ENCODE results near the gene EBF3.

EBF3 gene

DNA sequence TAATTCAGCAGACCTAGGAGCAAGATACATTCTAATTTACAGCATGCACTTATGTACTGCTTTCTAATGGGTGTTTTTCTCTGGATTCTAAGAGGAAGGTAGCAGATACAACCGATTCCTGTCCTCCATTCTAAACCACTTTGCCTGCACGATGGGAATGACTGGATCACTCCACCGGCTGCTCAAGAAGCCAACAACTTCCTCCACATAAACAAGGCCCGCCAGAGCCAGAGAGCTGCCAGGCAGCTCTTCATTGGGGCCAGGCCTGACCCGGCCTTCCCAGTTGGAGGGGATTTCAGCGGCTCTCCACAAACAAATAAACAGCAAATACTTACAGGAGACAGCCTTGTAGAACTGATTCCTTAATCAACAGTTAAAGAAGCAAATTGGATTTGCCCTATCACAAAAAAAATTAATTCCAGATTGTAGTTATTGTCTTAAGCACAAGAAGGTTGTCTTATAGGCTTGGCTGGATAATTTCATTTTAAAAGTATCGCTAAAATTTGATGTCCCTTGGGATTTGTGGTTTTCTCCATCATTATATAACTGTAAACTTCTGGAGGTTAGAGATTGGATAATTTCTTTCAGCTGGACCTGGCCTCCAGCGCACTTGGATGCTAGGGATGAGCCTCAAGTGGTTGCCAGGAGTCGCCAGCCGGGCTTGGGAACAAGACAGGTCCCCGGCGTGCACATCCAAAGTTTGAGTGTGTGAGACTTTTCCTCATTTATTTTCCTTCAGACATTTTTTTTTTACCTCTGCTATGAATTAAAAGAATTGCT lies 20.9 kb downstream of the EBF3 start:
- no peak for DNase-seq

DNA sequence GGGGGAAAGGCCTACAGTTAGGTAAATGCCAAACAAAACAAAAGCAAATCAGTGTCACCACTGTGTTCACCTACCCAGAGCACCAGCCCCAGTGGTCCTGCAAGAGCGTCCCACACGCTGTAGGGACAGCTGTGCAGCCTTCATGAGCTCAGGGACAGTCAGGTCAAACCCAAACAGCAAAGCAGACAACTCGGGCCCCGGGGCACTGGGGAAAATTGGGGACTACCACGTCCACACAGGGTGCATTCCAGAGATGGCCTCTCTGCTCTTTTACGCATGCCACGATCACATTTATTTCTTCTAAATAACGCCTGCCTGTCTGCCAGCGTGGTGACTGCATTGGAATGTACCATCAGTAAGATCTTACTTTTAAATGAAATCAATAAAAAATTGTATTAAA lies 21.7 kb downstream of the EBF3 start:
- DNase-seq: no peak

DNA sequence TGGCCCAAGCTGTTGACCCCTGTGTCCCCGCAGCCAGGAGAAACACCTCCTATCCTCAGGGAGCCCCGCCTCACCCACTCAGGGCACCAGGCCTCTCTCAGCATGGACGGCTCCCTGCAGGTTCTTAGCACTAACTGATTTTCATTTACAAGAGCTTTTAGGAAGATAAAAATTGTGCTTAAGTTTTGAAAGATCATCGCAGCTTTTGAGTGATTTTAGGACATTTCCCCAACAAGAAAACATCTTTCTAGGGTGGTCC lies 22.1 kb downstream of the EBF3 start:
- no peak for DNase-seq

DNA sequence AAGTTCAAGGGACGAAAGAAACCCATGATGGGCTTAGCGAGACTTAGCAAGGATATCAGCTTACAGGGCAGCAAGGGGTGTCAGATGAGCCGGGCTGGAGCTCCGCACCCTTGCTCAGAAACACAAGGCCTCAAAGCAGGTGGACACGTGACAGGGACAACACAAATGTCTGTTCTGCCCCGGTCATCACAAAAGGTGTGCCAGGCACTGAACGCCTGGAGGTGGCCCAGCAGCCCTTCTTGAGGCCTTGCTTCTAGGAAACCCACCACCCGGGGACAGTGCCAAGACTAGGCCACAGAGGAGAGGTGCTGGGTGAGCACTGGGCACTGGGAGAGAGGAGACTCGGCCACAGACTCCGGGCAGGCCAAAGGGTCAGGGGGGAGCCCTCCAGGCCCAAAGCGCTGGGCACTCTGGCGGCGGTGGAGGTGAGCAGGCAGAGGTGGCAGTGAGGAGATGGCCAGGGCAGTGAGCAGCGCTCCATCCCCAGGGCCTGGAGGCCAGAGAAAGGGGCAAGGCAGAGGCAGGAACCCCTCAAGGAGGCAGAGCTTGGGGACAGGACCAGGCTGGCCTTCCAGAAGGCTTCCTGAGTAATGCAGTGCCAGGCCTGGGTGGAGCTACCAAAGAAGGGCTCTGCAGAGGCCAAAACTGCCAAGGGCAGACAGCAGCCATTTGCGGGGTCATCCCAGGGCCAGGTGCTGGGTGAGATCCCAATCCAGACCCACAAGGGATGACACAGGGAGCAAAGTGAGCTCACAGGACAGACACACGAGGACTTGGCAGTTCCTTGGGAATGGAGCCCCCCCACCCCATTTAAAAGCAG lies 22.7 kb downstream of the EBF3 start:
- no peak for DNase-seq

DNA sequence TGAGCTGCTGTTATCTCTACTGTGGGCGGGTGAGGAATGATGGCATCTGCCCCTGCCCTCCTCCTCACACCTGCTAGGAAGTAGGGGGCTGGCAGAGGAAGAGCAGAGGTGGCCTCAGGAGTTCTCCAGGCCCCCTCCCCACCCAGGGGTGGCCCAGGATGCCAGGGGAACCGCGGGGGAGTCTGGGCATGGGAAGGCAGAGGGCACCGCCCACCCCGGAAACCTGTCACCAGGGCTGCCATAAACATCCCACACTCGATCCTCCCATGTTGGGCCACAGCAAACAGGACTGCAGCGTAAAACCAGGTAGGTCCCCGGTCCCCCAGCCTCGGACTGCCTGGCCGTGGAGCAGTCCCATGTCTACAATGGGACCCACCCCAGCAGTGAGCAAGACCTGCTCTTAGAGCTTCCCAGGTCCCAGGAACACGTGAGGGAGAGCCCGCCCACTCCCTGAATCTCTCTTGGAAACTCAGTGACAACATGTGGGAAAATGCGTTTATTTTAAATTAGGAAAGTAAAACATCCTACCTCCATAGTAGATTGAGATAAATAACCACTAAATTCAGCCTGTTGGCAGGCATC lies 23.4 kb downstream of the EBF3 start:
- DNase-seq: no peak

DNA sequence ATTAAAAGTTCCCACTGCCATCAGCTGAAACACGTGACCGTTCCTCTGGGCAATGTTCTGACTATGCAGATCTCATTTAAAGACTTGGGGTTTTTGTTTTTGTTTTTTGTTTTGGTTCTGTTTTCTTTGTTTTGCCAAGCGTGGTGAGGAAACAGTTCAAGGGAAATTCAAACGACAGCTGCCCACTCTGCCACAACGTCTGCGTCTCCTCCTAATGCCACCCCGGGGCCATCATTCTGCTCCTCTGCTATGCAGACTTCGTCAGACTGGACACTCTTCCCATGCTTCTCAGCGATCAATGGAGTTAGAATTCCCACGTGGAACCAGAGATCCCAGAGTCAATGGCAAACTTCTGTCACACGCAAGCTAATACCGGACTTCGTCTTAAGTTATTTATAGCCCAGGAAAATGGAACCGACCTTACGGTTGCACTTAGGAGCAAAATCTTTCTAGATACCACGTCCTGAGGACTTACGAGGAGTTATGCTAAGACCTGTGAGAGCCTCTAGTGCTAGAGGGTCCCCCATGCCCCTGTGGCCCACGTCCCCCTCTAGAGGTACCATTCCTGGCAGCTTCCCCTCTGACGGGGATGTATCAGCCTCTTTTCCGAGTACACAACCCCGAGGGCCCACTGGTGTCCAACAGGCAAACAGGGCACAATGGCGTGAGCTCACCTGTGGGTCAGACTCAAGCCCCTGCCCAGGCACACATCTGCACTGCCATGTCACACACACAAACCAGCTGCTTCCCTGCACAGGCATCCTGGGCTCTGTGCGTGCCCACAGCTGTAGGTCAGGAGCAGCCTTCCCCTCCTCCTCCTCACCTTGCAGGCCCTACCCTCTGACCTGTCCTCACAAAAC lies 24.4 kb downstream of the EBF3 start:
- no peak for DNase-seq

DNA sequence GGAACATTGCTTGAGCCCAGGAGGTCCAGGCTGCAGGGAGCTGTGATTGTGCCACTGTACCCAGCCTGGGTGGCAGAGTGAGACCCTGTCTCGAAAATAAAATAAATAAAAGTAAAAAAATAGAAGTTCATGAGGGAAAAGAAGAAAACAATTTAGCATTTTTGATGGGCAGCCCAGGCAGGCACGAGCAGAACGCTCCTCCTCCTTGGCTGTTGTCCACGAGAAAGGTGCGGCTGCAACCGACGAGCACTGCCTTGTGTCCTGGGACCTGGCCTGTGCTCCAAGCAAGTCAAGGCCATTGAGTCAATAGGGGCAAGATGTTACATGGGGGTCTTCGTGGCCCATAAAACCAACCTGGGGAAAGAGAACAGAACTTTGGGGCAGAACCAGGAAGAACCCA lies 25.6 kb downstream of the EBF3 start:
- no peak for DNase-seq

DNA sequence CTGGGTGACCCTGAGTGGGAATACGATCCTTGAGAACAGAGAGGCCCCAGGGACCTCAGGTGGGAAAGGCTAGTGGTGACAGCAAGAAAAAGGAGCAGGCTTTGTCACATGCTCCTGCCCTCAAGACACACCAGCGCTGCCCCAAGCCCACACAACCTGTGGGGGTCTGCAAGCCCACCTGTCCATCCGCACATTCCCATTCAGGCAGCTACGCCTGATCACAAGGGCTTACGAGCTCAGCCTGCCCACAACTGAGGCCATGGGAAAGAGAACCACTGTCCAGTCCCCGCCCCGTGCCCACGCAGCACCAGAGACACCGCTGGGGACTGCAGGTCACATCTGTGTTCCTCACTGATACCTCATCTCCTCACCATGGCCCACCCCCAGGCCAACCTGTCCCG lies 26.7 kb downstream of the EBF3 start:
- DNase-seq: no peak

DNA sequence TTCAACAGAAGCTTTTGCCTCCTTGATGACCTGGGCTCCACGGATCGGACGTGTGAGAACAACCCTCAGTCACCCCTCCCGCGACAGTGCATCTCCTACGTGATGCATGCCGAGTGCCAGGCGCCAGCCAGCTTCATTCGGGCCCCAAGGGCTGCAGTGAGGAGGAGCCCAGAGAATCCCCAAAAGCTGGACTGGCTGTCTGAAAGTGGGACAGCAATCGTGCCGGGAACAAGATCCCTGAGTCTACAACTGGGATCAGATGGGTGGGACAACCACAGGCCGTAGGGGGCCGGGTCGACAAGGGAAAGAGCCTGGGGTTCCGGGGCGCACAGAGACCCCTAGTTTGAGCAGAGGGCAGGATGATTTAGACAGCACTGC lies 27.2 kb downstream of the EBF3 start:
- no peak for DNase-seq

DNA sequence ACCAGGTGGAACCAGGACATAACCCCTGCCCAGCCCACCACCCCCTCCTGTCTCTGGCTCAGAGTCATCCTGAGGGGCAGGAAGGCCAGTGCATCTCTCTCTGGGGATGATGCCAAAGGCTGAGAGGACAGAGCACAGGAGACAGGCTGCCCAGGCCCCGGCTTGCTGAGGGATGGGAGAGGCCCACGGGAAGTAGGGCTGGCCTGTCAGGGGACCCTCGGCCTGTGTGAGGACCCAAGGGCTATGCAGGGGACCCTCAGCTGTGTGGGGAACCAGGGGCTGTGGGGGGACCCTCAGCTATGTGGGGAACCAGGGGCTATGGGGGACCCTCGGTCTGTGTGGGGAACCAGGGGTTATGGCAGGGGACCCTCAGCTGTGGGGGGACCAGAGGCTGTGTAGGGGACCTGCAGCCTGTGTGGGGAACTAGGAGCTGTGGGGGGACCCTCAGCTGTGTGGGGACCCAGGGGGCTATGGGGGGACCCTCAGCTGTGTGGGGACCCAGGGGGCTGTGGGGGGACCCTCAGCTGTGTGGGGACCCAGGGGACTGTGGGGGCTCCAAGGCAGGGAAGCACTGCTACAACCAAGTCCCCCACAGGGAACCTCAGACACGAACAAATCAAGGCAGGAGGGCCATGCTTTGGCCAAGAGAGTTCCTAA lies 27.7 kb downstream of the EBF3 start:
- DNase-seq: no peak

DNA sequence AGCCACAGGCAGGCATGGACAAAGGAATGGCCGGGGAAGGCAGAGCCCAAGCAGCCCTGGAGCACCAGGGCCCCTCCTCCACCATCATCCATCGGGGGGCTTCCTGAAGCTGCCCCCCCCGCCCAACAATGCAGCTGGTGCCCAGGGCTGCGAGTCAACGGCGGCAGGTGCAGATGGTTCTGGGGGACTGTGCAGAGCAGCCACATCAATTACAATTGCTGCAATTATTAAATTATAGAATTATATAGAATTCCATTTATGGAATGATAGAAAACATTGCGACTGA lies 28.3 kb downstream of the EBF3 start:
- no peak for DNase-seq

DNA sequence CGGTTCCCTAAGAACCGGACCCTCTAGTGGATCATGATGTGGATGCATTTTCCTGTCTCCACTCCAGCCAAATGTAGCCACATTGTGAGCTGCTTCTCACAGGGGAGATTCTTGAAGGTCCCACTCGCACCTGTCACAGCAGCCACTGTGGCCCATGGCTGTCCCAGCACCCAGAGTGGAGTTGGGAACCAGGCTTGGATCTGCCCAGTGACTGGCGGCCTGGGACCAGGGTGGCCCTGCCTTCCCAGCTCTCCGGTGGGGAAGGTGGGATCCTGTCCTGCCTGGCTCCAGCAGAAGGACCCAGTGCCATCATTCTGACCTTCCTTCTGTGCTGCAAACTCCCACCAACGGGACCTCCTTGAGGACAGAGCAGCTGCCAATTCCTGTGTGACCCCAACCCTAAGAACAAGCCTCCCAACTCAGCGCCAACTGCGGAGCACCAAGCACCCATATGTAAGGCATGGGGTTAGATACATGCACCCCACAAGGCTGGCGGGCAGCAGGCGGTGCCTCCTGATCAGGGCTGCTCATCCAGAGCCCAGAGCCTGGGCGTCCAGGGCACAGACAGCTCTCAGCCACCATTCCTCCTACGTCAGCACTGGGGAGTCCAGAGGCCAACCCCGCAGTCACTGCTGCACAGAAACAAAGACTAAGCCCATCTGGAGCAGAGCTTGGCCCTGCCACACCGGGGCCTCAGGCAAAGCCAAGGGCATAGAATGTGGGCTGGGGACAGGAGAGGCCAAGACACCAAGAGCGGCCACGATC lies 28.8 kb downstream of the EBF3 start:
- no peak for DNase-seq

DNA sequence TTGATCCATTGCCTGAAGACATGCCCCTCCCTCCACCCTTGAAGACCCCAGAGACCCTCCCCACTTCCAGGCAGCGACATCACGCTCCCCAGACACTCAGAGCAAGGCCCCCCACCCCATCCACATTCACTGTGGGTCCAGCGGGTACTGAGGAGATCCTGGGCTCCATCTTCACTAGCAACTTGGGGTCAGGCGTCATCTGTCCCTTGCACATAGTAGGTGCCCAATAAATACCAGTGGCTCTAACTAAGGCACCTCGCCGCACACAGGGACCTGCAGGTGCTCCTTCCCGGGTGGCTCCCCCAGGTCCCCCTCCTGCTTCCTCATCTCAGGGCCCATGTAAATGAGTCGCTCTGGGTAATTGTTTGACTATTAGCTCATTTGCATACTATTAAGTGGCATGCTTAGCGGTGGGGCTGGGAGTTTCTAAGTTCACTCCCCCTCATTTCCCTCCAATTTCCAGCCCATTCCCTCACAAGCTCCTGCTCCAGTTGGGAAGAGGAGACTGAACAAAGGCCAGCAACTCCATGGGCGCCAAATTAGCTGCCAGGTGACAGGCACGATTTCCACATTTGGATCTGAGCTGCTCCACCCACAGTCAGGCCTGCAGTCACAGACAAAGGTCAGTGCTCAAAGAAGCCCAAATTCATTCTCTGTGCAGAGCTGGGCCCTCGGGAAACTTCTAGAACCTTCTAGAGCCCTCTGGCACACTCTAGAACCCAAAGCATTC lies 29.7 kb downstream of the EBF3 start:
- no peak for DNase-seq

DNA sequence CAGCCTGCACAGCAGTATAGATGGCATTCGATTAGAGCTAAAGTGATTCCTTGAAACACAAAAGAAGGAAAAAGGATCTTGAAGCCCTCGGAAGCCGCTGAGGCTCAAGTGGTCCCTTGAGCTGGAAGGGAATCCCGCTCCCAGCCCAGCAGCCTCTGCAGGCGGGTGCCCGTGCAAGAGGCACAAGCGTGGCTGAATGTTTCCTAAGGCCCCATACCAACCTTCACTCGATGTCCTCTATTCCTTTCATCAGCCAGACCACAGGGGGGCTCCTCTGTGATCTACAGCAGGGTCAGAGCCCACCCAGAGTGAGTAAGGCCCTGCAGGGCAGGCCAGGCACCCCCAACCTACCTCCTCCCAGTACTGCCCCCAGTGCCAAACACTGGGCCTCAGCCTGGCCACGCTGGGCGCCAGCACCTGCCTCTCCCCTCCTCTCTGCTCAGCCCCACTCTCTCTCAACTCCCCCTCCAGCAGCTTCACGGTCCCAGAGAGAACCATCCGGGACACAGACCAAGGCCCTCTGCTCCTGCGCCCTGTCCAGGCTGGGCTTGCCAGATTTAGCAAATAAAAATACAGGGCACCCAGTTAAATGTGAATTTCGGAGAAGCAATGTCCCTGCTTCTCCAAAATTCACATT lies 30.5 kb downstream of the EBF3 start:
- no peak for DNase-seq

DNA sequence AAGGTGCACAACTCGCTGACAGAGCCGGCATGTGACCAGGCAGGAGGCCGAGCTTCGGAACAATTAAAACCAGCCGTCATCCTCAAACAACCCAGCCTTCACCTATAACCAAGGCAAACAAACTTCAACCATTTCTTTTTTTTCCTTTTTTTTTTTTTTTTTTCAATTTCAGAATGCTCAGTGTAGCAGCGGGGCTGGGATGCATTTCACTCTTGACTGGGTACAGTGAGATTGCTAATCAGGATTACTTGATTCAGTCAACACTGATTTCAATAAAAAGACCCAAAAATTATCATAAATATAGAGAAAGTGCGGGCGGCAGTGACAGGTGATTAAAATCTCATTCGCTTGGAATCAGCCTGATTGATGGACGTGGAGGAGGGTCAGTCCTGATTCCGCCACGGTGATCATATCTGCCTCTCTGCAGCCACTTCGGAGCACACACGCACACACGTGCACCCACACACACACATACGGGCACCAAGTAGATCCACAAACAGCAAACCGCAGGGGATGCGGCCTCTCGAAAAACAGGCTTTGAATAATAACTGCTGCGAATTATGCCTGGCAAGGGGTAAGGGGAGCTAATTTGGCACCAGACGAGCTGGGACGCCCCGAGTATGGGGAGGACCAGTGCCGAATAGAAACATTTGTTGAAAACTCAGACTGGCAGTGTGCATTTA lies 31.2 kb downstream of the EBF3 start:
- no peak for DNase-seq

DNA sequence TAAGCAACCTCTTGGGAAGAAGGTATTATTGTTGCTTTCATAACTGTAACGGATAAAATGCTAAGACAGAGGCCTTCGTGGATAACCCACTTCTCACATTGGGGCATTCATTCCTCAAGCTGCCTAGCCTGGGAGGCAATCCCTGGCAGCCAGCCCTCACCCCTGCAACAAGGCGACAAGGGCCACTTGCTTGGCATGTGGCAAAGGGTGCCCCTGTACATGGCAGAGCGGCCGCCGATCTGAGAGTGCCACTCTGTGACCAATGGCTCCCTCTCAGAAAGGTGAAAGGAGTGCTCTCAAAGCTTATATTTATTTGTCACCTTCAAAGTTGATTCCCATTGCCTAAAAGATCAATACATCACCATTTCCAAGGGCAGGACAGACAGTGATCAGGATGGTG lies 31.9 kb downstream of the EBF3 start:
- DNase-seq: no peak

DNA sequence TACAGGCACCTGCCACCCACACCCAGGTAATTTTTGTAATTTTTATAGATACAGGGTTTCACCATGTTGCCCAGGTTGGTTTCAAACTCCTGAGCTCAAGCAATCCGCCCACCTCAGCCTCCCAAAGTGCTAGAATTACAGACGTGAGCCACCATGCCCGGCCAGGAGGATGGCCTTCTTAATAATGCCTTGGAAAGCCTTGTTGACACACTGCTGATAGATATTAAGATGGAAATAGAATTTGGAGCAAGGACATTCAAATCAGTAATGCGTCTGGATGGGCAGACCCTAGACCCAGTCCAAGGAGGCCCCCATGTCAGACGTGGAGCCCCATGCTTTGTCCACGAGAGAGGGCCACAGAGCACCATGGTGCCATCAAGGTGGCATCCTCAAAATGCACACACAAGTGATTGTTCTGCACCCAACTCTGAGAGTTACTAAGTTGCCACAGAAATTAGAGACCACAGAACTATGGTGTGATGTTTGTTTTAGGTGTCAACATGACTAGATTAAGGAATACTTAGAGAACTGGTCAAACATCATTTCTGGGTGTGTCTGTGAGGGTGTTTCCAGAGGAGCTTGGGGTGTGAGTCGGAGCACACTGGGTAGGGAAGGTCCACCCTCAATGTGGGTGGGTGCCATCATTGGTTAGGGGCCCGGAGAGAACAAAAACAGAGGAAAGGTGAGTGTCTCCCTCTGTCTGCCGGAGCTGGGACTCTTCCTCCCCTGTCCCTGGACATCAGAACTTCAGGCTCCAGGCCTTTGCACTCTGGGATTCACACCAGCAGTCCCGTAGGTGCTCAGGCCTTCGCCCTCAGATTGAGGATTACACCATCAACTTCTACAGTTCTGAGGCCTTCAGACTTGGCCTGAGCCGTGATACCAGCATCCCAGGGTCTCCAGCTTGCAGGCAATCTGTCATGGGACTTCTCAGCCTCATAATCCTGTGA lies 34.5 kb downstream of the EBF3 start:
- DNase-seq: no peak

DNA sequence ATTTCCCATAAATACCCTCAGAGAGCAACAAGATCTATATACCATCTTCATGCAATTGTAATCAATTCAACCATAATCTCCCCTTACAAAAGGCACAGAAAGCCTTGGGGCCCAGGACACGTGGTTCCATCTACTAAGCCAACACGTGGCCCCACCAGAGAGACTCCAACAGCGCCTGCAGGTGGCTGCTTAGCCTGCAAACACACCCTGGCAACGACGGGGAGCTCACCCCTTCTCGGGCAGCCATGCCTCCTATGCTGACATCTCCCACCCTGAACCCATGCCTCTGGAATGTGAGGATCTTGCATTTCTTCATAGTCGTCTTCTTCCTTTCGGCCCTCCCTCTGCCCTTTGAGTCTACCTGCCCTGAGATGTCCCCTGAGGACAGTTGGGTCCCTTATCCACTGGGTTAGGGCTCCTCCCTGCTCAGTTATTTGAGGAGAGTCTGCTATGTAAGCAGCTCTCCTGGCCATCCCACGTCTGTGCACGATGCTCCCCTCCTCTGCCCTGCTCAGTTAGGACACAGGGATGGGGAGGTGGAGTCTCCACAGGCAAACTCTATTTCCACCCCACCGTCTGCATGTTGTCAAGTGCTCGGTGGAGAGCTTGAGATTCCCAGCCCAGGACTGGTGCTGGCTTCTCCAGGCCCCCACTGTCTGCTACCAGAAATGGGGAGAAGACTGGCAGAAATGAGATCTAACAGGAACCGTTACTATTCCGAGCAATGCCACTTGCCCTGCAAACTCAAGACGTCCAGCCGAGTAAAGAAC lies 36.5 kb downstream of the EBF3 start:
- no peak for DNase-seq

Data from activated CD8-positive, alpha-beta memory T cell treated with anti-CD3 and anti-CD28 coated beads, Interleukin-2, amount 50 U/mL, for 48 hours (primary cell).